ENCODE measurements around the gene TMEM144. TPM values are rescaled to one million over a fixed set of nuclear protein-coding genes. Genes with fewer than 3 reads are reported as not detected.

The TMEM144 gene
- total RNA-seq, 2 experiments from 2014 or later, result not detected

- Mint-ChIP-seq H3K4me3 (no peak overlapping the region), H3K9me3 (no peaks in the 10 kb centered on the region), H3K27me3 (no peaks in the 10 kb centered on the region), H3K4me1 (no peaks in the 10 kb centered on the region), H3K36me3 (ENCODE audit: low read depth) (no peaks in the 10 kb centered on the region), H3K27ac (no peak overlapping the region)
- CTCF ChIA-PET, result no interaction called here
- POLR2A ChIA-PET, result no interaction called here
- no peak for DNase-seq
Observed at GRCh38 chr4:158302076-158302866, 92.0 kb downstream of the TMEM144 start.

- Mint-ChIP-seq H3K4me1 (no peaks in the 10 kb centered on the region), H3K4me3 (no peak overlapping the region), H3K27ac (no peak overlapping the region), H3K36me3 (ENCODE audit: low read depth) (no peaks in the 10 kb centered on the region), H3K27me3 (no peaks in the 10 kb centered on the region), H3K9me3 (peaks cover 3% of the 10 kb centered on the region)
- no peak for DNase-seq
- ChIA-PET CTCF (no interaction called here), POLR2A (no interaction called here)
Observed at GRCh38 chr4:158304694-158305093, 94.4 kb downstream of the TMEM144 start.

Other genes with a start within 250 kb of the TMEM144 start
- gene GASK1B, start 37.5 kb upstream of the TMEM144 start, total RNA-seq, result not detected